ENCODE results near the gene FCHSD2.
"Not testable (repeated sequence)": the region's sequence is repeated elsewhere in the genome, so short reads cannot be mapped to it uniquely, and the experiment has no call there.

The FCHSD2 gene

DNA sequence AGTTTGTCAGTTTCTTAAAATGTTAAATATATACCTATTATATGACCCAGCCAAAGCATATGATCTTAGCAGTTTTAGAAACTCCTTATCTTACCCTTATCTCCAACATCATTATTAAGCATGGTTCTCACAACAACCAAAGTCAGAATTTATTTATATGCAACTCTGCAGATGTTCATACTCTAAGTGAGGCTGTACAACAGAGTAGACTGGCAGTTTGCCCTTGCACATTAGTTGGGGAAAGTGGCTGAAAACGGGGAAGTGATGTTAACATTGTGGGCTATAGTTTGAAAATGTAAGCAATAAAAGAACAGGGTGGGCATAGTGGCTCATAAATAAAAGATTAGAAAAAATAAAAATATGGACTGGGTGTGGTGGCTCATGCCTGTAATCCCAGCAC, 278.2 kb downstream of the FCHSD2 start:
- peaks cover 24% of the 10 kb centered on the region for H3K4me1 ChIP-seq
- peaks cover 4% of the 10 kb centered on the region; the same call in 1 of the 2 replicates for H3K9me3 ChIP-seq
- H3K4me3 ChIP-seq: no peak overlapping the region
- in situ Hi-C loops (cut with MboI; ENCODE audit: low sequenced_read_pairs): no loop called here
- H3K36me3 ChIP-seq (replicated peaks): no peaks in the 10 kb centered on the region
- no peaks in the 10 kb centered on the region for H3K27me3 ChIP-seq (ENCODE audit: low read depth)
- DNase-seq (ENCODE audit: low spot score in 2 of 2): no peak

DNA sequence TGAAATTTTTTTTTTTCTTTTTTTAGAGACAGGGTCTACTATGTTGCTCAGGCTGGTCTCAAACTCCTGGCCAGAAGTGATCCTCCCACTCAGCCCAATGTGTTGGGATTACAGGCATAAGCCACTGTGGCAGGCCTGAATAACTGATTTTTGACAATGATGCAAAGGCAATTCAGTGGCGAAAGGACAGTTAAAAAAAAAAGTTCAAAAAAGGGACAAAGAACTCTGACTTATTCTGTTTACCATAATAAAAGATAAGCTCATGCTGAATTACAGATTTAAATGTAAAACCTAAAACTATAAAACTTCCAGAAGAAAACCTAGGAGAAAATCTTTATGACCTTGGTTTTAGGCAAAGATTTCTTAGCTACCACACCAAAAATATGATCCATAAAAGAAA, 279.0 kb downstream of the FCHSD2 start:
- no peaks in the 10 kb centered on the region for H3K36me3 ChIP-seq (replicated peaks)
- in situ Hi-C loops (cut with MboI; ENCODE audit: low sequenced_read_pairs): no loop called here
- peaks cover 4% of the 10 kb centered on the region; the same call in 1 of the 2 replicates for H3K9me3 ChIP-seq
- H3K4me3 ChIP-seq: no peak overlapping the region
- peaks cover 24% of the 10 kb centered on the region for H3K4me1 ChIP-seq
- peak; percentile 75 to 93 for DNase-seq (ENCODE audit: low spot score in 2 of 2)
- no peaks in the 10 kb centered on the region for H3K27me3 ChIP-seq (ENCODE audit: low read depth)

DNA sequence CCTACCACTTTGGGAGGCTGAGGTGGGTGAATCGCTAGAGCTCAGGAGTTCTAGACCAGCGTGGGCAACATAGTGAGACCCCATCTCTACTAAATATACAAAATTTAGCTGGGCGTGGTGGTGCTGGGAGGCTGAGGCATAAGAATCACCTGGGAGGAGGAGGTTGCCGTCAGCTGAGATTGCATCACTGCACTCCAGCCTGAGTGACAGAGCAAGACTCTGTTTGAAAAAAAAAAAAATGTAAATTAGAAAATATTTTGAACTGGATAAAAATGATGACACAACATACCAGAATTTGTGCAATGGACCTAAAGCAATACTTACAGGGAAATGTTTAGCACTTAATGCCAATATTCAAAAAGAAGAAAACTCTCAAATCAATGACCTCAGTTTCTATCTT, 281.5 kb downstream of the FCHSD2 start:
- H3K27me3 ChIP-seq (ENCODE audit: low read depth): no peaks in the 10 kb centered on the region
- peaks cover 24% of the 10 kb centered on the region for H3K4me1 ChIP-seq
- H3K4me3 ChIP-seq: no peak overlapping the region
- in situ Hi-C loops (cut with MboI; ENCODE audit: low sequenced_read_pairs): no loop called here
- H3K36me3 ChIP-seq (replicated peaks): no peaks in the 10 kb centered on the region
- DNase-seq (ENCODE audit: low spot score in 2 of 2): no peak
- H3K9me3 ChIP-seq: peaks cover 4% of the 10 kb centered on the region; the same call in 1 of the 2 replicates

DNA sequence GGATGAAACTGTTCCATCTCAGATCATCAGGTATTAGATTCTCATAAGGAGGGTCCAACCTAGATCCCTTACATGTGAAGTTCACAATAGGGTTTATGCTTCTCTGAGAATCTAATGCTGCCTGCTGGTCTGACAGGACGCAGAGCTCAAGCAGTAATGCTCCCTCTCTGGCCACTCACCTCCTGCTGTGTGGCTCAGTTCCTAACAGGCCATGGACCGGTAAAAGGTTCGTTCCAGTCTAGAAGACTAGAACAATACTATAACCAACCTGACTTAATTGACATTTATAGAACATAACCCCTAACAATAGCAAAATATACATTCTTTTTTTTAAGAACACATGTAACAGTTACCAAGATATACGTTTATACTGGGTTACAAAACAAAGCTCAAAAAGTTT, 282.1 kb downstream of the FCHSD2 start:
- DNase-seq (ENCODE audit: low spot score in 2 of 2): no peak
- Histone ChIP-seq H3K4me3 (no peak overlapping the region), H3K4me1 (peaks cover 24% of the 10 kb centered on the region), H3K36me3 (replicated peaks) (no peaks in the 10 kb centered on the region), H3K27me3 (ENCODE audit: low read depth) (no peaks in the 10 kb centered on the region), H3K9me3 (peaks cover 4% of the 10 kb centered on the region; the same call in 1 of the 2 replicates)
- in situ Hi-C loops (cut with MboI; ENCODE audit: low sequenced_read_pairs): no loop called here

DNA sequence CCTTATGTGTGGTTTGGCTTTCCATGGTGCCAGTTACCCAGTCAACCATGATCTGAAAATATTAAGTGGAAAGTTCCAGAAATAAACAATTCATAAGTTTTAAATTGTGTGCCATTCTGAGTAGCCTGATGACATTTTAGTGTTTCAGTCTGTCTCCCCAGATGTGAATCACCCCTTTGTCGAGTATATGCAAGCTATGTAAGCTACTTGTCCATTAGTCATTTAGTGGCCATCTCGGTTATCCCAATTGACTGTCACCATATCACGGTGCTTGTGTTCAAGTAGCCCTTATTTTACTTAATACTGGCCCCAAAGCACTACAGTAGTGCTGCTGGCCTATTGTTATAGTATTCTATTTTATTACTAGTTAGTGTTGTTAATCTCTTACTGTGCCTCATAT, 283.0 kb downstream of the FCHSD2 start:
- Histone ChIP-seq H3K4me3 (no peak overlapping the region), H3K9me3 (peaks cover 4% of the 10 kb centered on the region; the same call in 1 of the 2 replicates), H3K4me1 (peaks cover 24% of the 10 kb centered on the region), H3K36me3 (replicated peaks) (no peaks in the 10 kb centered on the region), H3K27me3 (ENCODE audit: low read depth) (no peaks in the 10 kb centered on the region)
- in situ Hi-C loops (cut with MboI; ENCODE audit: low sequenced_read_pairs): no loop called here
- no peak for DNase-seq (ENCODE audit: low spot score in 2 of 2)

DNA sequence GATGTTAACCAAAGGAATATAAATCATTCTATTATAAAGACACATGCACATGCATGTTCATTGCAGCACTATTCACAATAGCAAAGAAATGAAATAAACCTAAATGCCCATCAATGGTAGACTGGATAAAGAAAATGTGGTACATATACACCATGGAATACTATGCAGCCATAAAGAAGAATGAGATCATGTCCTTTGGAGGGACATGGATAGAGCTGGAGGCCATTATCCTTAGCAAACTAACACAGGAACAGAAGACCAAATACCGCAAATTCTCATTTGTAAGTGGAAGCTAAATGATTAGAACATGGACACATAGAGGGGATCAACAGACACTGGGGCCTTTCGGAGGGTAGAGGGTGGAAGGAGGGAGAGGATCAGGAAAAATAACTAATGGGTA, 283.9 kb downstream of the FCHSD2 start:
- DNase-seq (ENCODE audit: low spot score in 2 of 2); H3K4me3 ChIP-seq; H3K27me3 ChIP-seq (ENCODE audit: low read depth); H3K36me3 ChIP-seq (replicated peaks); H3K9me3 ChIP-seq; in situ Hi-C loops (cut with MboI; ENCODE audit: low sequenced_read_pairs): not testable (repeated sequence)
- peaks cover 16% of the 10 kb centered on the region for H3K4me1 ChIP-seq

DNA sequence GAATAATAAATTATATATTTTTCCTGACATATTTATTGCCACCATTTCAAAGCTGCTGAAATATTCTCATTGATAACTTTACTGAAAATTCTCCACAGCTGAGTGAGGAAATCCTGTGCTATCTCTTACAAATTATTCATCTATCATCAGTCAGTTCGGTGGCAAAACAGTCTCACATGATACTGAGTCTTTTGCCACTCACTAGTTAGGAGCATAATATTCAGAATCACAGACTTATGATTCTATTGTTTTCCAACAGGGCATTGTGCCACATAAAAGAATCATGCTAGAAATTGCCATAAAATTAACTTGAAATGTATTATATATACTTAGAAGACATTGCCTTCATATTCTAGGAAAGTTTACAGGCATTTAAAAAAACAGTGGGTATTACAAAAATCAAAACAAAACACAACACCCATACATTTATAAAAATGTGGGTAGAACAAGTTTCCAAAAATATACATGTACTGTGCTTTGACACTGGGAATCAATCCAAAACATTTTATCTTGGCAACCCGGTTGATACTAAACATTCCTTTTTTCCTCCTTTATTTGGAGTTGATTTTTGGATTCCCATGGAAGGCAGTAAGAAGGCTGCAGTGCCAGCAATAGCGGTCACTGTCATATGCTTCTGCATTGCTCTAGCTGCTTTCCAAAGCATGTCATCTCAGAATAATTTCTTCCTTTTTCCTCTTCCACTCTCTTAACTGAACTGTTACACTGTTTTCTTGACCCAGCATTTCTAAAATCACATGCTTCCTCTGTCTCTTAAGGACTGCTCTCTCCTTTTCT, 285.4 kb downstream of the FCHSD2 start:
- no peaks in the 10 kb centered on the region for H3K9me3 ChIP-seq
- H3K27me3 ChIP-seq (ENCODE audit: low read depth): no peaks in the 10 kb centered on the region
- no peak overlapping the region for H3K4me3 ChIP-seq
- H3K4me1 ChIP-seq: peaks cover 4% of the 10 kb centered on the region
- H3K36me3 ChIP-seq (replicated peaks): no peaks in the 10 kb centered on the region
- no peak for DNase-seq (ENCODE audit: low spot score in 2 of 2)
- in situ Hi-C loops (cut with MboI; ENCODE audit: low sequenced_read_pairs): no loop called here

DNA sequence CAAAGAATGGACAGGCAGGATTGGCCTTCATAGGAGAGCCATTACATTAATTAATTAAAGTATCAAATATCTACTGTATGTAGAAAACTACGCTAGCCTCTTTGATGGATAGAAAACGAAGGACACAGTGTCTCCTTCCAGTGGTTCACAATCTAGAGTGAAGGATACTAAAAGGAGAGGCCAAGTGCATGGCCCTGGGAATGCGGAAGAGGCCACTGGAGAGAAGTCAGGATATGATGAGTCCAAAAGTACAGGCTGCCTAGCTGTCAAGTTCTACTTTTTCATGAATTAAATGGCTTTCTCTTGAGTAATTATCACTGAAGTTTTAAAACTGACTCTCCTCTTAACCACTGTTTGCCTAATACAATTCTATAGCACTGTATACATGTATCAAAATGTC, 286.1 kb downstream of the FCHSD2 start:
- Histone ChIP-seq H3K9me3 (no peaks in the 10 kb centered on the region), H3K27me3 (ENCODE audit: low read depth) (no peaks in the 10 kb centered on the region), H3K36me3 (replicated peaks) (no peaks in the 10 kb centered on the region), H3K4me1 (no peaks in the 10 kb centered on the region), H3K4me3 (no peak overlapping the region)
- in situ Hi-C loops (cut with MboI; ENCODE audit: low sequenced_read_pairs): no loop called here
- DNase-seq (ENCODE audit: low spot score in 2 of 2): no peak

DNA sequence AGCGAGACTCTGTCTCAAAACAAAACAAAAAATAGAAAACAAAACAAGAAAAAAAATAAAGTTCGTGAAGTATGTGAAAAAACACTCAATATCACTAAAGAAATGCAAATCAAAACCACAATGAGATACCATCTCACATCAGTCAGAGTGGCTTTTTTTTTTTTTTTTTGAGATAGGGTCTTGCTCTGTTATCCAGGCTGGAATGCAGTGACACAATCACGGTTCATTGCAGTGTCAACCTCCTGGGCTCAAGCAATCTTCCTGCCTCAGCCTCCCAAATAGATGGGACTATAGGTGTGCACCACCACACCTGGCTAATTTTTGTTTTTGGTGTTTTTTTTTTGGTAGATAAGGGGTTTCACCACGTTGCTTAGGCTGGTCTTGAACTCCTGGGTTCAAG, 290.4 kb downstream of the FCHSD2 start:
- in situ Hi-C loops (cut with MboI; ENCODE audit: low sequenced_read_pairs): no loop called here
- Histone ChIP-seq H3K36me3 (replicated peaks) (no peaks in the 10 kb centered on the region; the same call in 1 of the 2 replicates), H3K4me3 (no peak overlapping the region), H3K9me3 (no peaks in the 10 kb centered on the region), H3K27me3 (ENCODE audit: low read depth) (no peaks in the 10 kb centered on the region), H3K4me1 (no peaks in the 10 kb centered on the region)
- DNase-seq (ENCODE audit: low spot score in 2 of 2): no peak

DNA sequence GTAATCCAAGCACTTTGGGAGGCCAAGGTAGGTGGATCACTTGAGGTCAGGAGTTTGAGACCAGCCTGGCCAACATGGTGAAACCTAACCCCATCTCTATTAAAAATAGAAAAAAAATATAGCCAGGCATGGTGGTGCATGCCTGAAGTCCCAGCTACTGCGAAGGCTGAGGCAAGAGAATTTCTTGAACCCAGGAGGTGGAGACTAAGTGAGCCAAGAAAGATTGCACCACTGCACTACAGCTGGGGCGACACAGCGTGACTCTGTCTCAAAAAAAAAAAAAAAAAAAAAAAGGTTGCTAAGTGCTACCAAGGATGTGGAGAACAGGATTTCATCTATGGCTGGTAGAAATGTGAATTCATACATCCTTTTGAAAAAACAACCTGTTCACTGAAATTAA, 291.3 kb downstream of the FCHSD2 start:
- H3K4me3 ChIP-seq: no peak overlapping the region
- no peaks in the 10 kb centered on the region for H3K27me3 ChIP-seq (ENCODE audit: low read depth)
- in situ Hi-C loops (cut with MboI; ENCODE audit: low sequenced_read_pairs): no loop called here
- no peaks in the 10 kb centered on the region for H3K4me1 ChIP-seq
- DNase-seq (ENCODE audit: low spot score in 2 of 2): no peak
- no peaks in the 10 kb centered on the region; the same call in 1 of the 2 replicates for H3K36me3 ChIP-seq (replicated peaks)
- H3K9me3 ChIP-seq: no peaks in the 10 kb centered on the region

DNA sequence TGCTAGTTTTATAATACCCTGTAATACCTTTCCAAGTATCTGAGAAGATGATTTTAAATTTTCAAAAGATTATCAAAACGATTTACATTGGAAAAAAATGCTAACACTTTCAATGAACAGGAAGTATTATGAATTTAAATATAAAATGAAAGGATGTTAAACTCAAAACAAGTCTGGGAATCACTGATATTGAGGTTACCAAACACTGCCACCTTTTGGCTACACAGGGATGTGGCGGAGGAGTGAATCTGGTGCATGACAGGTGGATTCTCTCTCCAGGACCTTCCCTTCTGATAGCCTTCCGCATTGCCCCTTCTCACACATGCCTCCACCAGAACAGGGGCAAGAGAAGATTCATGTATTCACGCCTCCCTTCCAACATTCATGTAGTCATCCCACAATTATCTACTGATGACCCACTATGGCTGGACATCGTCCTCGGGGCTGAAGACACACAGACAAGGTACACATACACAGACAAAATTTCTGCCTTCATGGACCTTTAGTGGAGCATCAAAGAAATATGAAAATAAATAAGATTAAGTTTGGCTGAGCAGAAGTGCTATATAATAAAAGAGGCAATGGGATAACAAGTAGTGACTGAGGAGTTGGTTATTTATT, 293.2 kb downstream of the FCHSD2 start:
- Histone ChIP-seq H3K27me3 (ENCODE audit: low read depth) (no peaks in the 10 kb centered on the region), H3K36me3 (replicated peaks) (no peaks in the 10 kb centered on the region; the same call in 1 of the 2 replicates), H3K4me3 (no peak overlapping the region), H3K4me1 (no peaks in the 10 kb centered on the region), H3K9me3 (no peaks in the 10 kb centered on the region)
- peak; percentile 23 to 47 for DNase-seq (ENCODE audit: low spot score in 2 of 2)
- in situ Hi-C loops (cut with MboI; ENCODE audit: low sequenced_read_pairs): no loop called here

DNA sequence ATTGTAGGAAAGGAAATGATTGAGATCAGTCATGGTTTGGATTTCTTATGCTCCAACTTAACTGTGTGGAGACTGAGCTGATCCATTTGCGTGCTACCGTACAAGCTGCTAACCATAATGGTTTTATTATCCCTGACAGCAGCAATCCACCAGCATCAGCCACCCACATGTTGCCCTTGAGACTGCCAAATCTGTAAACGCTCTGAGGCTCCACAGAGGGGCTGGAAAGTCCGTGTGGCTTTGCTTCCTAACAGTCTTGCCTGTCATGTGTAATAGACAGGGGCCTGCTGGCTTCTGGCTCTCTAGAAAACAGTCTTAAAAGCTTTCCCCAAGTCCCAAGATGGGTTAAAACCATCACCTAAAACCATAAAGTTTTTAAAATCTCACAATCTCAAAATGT, 297.8 kb downstream of the FCHSD2 start:
- Histone ChIP-seq H3K36me3 (replicated peaks) (no peaks in the 10 kb centered on the region; the same call in 1 of the 2 replicates), H3K27me3 (ENCODE audit: low read depth) (no peaks in the 10 kb centered on the region), H3K9me3 (no peaks in the 10 kb centered on the region), H3K4me1 (no peaks in the 10 kb centered on the region), H3K4me3 (no peak overlapping the region)
- in situ Hi-C loops (cut with MboI; ENCODE audit: low sequenced_read_pairs): no loop called here
- no peak for DNase-seq (ENCODE audit: low spot score in 2 of 2)

DNA sequence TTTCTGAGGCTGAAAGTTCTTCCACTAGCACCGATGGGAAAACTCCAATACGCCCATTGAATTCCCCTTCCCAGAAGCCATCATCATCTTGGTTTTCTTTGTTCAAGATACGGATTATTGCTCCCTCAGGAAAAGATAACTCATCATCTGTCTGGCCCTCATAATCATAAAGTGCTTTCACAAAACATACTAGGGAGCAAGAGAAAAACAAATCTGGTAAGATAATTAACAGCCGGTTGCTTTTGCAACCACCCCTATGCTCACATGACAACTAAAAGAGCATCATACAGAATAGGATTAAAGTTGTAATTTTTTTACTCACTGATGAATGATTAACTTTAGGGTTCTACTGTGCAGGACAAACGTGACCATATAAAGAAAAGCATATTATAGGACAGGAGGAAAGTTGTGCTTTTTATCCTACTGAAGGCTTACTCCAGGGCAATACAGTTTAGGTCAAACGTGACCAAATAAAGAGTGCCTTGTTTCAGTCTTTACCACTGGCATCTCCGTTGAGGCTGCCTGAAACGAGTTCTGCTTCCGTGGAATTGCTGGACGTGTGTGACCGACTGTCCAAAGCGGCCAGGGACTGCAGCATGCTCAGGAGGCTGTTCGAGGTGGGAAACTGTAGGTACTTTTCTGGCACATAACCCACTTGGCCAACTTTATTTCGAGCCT, 299.3 kb downstream of the FCHSD2 start:
- no peaks in the 10 kb centered on the region; the same call in 1 of the 2 replicates for H3K36me3 ChIP-seq (replicated peaks)
- in situ Hi-C loops (cut with MboI; ENCODE audit: low sequenced_read_pairs): no loop called here
- H3K4me1 ChIP-seq: no peaks in the 10 kb centered on the region
- DNase-seq (ENCODE audit: low spot score in 2 of 2): no peak
- H3K27me3 ChIP-seq (ENCODE audit: low read depth): no peaks in the 10 kb centered on the region
- no peaks in the 10 kb centered on the region for H3K9me3 ChIP-seq
- H3K4me3 ChIP-seq: no peak overlapping the region

DNA sequence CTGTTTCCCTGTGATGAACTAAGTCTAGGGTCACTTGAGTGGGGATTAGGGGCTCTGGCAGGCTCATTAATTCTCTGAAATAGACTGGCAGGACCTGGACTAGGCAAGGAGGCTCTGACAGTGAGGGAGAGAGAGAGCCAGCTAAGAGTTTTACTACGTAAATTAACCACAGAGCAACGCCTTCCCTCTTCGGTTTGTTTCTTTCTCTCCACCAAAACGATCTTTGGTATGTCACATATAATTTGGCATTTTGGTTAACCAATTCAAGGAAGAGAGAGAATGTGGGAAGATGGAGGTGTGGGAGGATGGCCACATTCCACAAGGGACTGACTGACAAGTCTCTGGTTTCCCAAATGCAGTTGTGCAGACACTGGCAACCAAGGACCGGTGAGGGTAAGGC, 300.0 kb downstream of the FCHSD2 start:
- Histone ChIP-seq H3K4me1 (no peaks in the 10 kb centered on the region), H3K27me3 (ENCODE audit: low read depth) (no peaks in the 10 kb centered on the region), H3K9me3 (no peaks in the 10 kb centered on the region), H3K4me3 (no peak overlapping the region), H3K36me3 (replicated peaks) (no peaks in the 10 kb centered on the region; the same call in 1 of the 2 replicates)
- in situ Hi-C loops (cut with MboI; ENCODE audit: low sequenced_read_pairs): no loop called here
- DNase-seq (ENCODE audit: low spot score in 2 of 2): no peak

Measured in HAP-1 (cell line).